ENCODE results near the gene STARD3NL. TPM values are rescaled to one million over a fixed set of nuclear protein-coding genes. Genes with fewer than 3 reads are reported as not detected.

STARD3NL gene
- total and polyA plus RNA-seq, 2 of the 4 experiments (the other 2 are of a cell fraction), result 51.6 to 69.7 TPM

GRCh38 chr7:38129579-38129978 lies 48.5 kb upstream of the STARD3NL start:
- H2AK5ac ChIP-seq (ENCODE audit: low read depth, low read length), result no peak overlapping the region
- H2BK120ac ChIP-seq (ENCODE audit: low read depth, low read length), result no peak overlapping the region
- no peak overlapping the region for H3K27ac ChIP-seq (ENCODE audit: insufficient read depth, low read length)
- no peaks in the 10 kb centered on the region for H3K27me3 ChIP-seq (ENCODE audit: control insufficient read depth, insufficient read depth, low read length)
- H2BK5ac ChIP-seq (ENCODE audit: low read depth, low read length, poor library complexity, severe bottlenecking), result no peak overlapping the region
- H3K14ac ChIP-seq (replicated peaks; ENCODE audit: low read depth, low read length), result no peak overlapping the region
- dilution Hi-C loops (cut with HindIII; ENCODE audit: low sequenced_read_pairs, unreplicated experiment) (no loop called here), in situ Hi-C loops (cut with MboI; ENCODE audit: low sequenced_read_pairs) (no loop called here), intact Hi-C loops (cut with micrococcal nuclease) (loop anchor here (5.0 kb wide), 1 partner anchor 43 kb away; no protein-coding TSS in a partner anchor)
- H3K9me3 ChIP-seq (ENCODE audit: control insufficient read depth, insufficient read depth, low read length), result no peaks in the 10 kb centered on the region
- H3K36me3 ChIP-seq (ENCODE audit: control insufficient read depth, insufficient read depth, low read length), result no peaks in the 10 kb centered on the region
- no peak overlapping the region for H2AK9ac ChIP-seq (replicated peaks; ENCODE audit: low read depth, low read length, poor library complexity)
- ATAC-seq (ENCODE audit: low read depth), result no peak
- H4K8ac ChIP-seq (ENCODE audit: low read depth in 2 of 2, low read length in 2 of 2), result no peak overlapping the region
- no TSS peak for BruUV-seq (replicated peaks)
- no peak overlapping the region for H2AFZ ChIP-seq (replicated peaks; ENCODE audit: low read length, poor library complexity)
- ChIA-PET CTCF (no interaction called here), POLR2A (ENCODE audit: unreplicated experiment) (no interaction called here)
- H3K4ac ChIP-seq (ENCODE audit: low read depth, low read length), result no peak overlapping the region
- no peak overlapping the region for H3K9ac ChIP-seq (ENCODE audit: low read depth, low read length)
- no peak overlapping the region for H2BK15ac ChIP-seq (ENCODE audit: low read depth, low read length)
- DNase-seq, result no peak
- no peak overlapping the region for H3K4me2 ChIP-seq (ENCODE audit: low read depth, low read length)
- H3K79me1 ChIP-seq (ENCODE audit: low read depth in 1 of 2, low read length in 2 of 2), result no peaks in the 10 kb centered on the region
- no peak overlapping the region for H4K5ac ChIP-seq (ENCODE audit: low read depth, low read length)
- no peak overlapping the region for H3K23ac ChIP-seq (ENCODE audit: low read depth, low read length)
- TF ChIP-seq RAD21 (IDR thresholded peaks at IDR 0.05; ENCODE audit: low read length), result no peak
- TF ChIP-seq FOS (IDR thresholded peaks at IDR 0.05; ENCODE audit: low read depth, low read length), result no peak
- TF ChIP-seq MXI1 (IDR thresholded peaks at IDR 0.05; ENCODE audit: borderline replicate concordance, low read depth, low read length), result no peak
- TF ChIP-seq MAZ (IDR thresholded peaks at IDR 0.05; ENCODE audit: borderline replicate concordance, low read depth, low read length), result no peak
- no peak for TF ChIP-seq CHD1 (IDR thresholded peaks at IDR 0.05; ENCODE audit: low read depth, low read length)
- TF ChIP-seq RCOR1 (IDR thresholded peaks at IDR 0.05; ENCODE audit: insufficient replicate concordance, low read length), result no peak
- no peak for TF ChIP-seq NFE2L2 (IDR thresholded peaks at IDR 0.05; ENCODE audit: low read depth, low read length)
- no peak for TF ChIP-seq BHLHE40 (IDR thresholded peaks at IDR 0.05; ENCODE audit: low read depth, low read length)
- TF ChIP-seq CEBPB (IDR thresholded peaks at IDR 0.05; ENCODE audit: low read depth, low read length), result no peak
- no peak for TF ChIP-seq SMC3 (IDR thresholded peaks at IDR 0.05; ENCODE audit: low read depth, low read length)
- no peak for TF ChIP-seq ELK1 (IDR thresholded peaks at IDR 0.05; ENCODE audit: borderline replicate concordance, low read depth, low read length)
- no peak for TF ChIP-seq USF2 (IDR thresholded peaks at IDR 0.05; ENCODE audit: low read depth, low read length)
- no peak for TF ChIP-seq CTCF (conservative IDR thresholded peaks at IDR 0.05; ENCODE audit: low read depth, low read length)
- H3K9me1 ChIP-seq (ENCODE audit: insufficient read depth, low read length), result no peaks in the 10 kb centered on the region
- no peak overlapping the region for H3K18ac ChIP-seq (ENCODE audit: low read depth, low read length)
- H3K4me3 ChIP-seq (ENCODE audit: insufficient read depth, low read depth, low read length), result no peak overlapping the region
- WGBS, 2 experiments (ENCODE audit: extremely low coverage in 2 of 2, insufficient read length in 1 of 2), result 41% methylated on average over 2 of the region's 2 CpGs; no CpG with 5 or more reads in 1 of the 2 experiments
- H2BK20ac ChIP-seq (ENCODE audit: low read depth, low read length), result no peak overlapping the region
- H4K20me1 ChIP-seq (ENCODE audit: insufficient read depth, low read length), result no peaks in the 10 kb centered on the region
- no peak overlapping the region for H4K91ac ChIP-seq (ENCODE audit: insufficient read depth, low read depth, low read length)
- no peak overlapping the region for H3K56ac ChIP-seq (ENCODE audit: extremely low read depth, insufficient read depth, low read length)
- no peaks in the 10 kb centered on the region for H3K4me1 ChIP-seq (ENCODE audit: control insufficient read depth, insufficient read depth, low read length)

Data from IMR-90 (cell line).